ENCODE results near the gene KRTAP19-5. TPM values are rescaled to one million over a fixed set of nuclear protein-coding genes. Genes with fewer than 3 reads are reported as not detected.

The KRTAP19-5 gene
- total RNA-seq, 4 donors from 2014 or later: not detected

DNA sequence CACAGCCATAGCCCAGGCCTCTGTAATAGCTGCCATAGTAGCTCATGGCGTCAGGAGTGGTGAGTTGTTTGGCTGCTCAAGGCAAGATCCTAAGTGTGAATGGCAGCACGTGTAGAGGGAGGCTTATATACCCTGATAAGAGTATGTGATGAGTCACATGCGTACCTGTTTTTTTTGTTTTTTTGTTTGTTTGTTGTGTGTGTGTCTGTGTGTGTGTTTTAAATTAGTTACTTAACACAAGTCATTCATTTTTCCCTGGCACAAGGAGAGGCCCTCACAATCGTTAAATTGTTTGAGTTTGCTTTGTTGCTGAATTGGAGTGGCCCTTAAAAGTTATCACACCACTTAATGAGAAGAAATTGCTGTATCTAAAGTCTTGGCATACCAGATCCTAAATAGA is 4.9 kb downstream of the KRTAP19-5 start, which contains the start of gene KRTAP19-4:
Gene KRTAP19-4 (minus strand): TSS at position 101 of the 400 bp plus-strand sequence. CDS start 55 bp downstream, at position 46.
- TF ChIP-seq, protein P1, sequence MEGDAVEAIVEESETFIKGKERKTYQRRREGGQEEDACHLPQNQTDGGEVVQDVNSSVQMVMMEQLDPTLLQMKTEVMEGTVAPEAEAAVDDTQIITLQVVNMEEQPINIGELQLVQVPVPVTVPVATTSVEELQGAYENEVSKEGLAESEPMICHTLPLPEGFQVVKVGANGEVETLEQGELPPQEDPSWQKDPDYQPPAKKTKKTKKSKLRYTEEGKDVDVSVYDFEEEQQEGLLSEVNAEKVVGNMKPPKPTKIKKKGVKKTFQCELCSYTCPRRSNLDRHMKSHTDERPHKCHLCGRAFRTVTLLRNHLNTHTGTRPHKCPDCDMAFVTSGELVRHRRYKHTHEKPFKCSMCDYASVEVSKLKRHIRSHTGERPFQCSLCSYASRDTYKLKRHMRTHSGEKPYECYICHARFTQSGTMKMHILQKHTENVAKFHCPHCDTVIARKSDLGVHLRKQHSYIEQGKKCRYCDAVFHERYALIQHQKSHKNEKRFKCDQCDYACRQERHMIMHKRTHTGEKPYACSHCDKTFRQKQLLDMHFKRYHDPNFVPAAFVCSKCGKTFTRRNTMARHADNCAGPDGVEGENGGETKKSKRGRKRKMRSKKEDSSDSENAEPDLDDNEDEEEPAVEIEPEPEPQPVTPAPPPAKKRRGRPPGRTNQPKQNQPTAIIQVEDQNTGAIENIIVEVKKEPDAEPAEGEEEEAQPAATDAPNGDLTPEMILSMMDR (IDR thresholded peaks at IDR 0.05): no peak
- no peak for TF ChIP-seq EP300 (IDR thresholded peaks at IDR 0.05)
- TF ChIP-seq POLR2AphosphoS5 (IDR thresholded peaks at IDR 0.05): no peak
- TF ChIP-seq POLR2A (IDR thresholded peaks at IDR 0.05; ENCODE audit: low read depth): no peak
- Histone ChIP-seq H3K27ac (replicated peaks in 1 of 4) (no peak within 1 kb of the TSS), H3K36me3 (no peaks in the 10 kb centered on the region)

DNA sequence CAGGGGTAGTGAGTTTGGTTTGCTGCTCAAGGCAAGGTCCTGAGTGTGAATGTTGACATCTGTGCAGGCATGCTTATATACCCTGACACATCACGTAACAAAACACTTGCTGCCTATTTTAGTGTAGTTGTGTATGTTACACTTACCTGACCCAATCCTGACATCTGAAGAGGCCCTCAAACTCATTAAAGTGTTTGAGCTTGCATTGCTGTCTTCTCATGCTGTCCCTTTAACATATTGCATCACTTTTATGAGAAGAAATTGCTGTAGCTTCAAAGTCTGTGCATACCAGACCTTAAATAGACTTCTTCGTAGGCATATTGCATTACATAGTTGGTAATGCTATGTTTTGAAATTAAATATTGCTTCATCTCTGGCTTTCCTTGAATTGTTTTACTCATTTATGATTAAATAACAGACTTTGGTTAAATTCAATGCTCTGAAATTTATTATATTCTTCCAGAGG is 9.9 kb downstream of the KRTAP19-5 start, which contains the start of gene KRTAP19-3:
Gene KRTAP19-3 (minus strand): TSS at position 51 of the 466 bp plus-strand sequence. CDS start 56 bp downstream, outside the sequence.
- Histone ChIP-seq H3K36me3 (no peaks in the 10 kb centered on the region), H3K4me3 (no peak within 1 kb of the TSS), H3K9me3 (no peaks in the 10 kb centered on the region), H3K4me1 (no peaks in the 10 kb centered on the region), H3K27ac (replicated peaks in 1 of 4) (no peak within 1 kb of the TSS), H3K27me3 (no peaks in the 10 kb centered on the region)
- TF ChIP-seq EP300 (IDR thresholded peaks at IDR 0.05) (no peak), POLR2AphosphoS5 (IDR thresholded peaks at IDR 0.05) (no peak), POLR2A (IDR thresholded peaks at IDR 0.05; ENCODE audit: low read depth) (no peak)
- TF ChIP-seq, protein P1 (IDR thresholded peaks at IDR 0.05): no peak
- 70% methylated on average over 2 of the region's 2 CpGs for WGBS
- intact Hi-C loops (cut with DNase I): no loop called here
- no peak for DNase-seq (ENCODE audit: extremely low spot score)

More for the DNA sequence above, 4.9 kb downstream of the KRTAP19-5 start, which contains the start of gene KRTAP19-4:
- DNase-seq (ENCODE audit: extremely low spot score): no peak
- Histone ChIP-seq H3K4me1 (no peaks in the 10 kb centered on the region), H3K4me3 (no peak within 1 kb of the TSS), H3K9me3 (no peaks in the 10 kb centered on the region), H3K27me3 (no peaks in the 10 kb centered on the region)
- intact Hi-C loops (cut with DNase I): no loop called here
- 84% methylated on average over 4 of the region's 4 CpGs for WGBS

DNA sequence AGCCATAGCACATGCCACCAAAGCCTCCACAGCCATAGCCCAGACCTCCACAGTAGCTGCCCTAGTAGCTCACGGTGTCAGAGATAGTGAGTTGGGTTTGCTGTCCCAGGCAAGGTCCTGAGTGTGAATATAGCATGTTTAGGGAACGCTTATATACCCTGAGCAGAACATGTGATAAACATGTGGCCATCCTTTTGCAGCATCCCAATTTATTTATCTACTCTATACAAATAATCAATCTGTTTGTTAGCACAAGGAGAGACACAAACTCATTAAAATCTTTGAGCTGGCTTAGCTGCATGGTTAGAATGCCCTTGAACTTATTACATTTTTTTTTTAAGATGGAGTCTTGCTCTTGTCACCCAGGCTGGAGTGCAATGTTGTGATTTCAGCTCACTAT is 14.6 kb downstream of the KRTAP19-5 start, which contains the start of gene KRTAP19-2:
Gene KRTAP19-2 (minus strand): TSS at position 101 of the 400 bp plus-strand sequence. CDS start 88 bp downstream, at position 13.
- 97% methylated on average over 2 of the region's 2 CpGs for WGBS
- Histone ChIP-seq H3K36me3 (no peaks in the 10 kb centered on the region), H3K27me3 (no peaks in the 10 kb centered on the region), H3K4me1 (no peaks in the 10 kb centered on the region), H3K9me3 (no peaks in the 10 kb centered on the region), H3K4me3 (no peak within 1 kb of the TSS), H3K27ac (replicated peaks in 1 of 4) (no peak within 1 kb of the TSS)
- TF ChIP-seq EP300 (IDR thresholded peaks at IDR 0.05): no peak
- no peak for TF ChIP-seq POLR2AphosphoS5 (IDR thresholded peaks at IDR 0.05)
- TF ChIP-seq, protein P1 (IDR thresholded peaks at IDR 0.05): no peak
- TF ChIP-seq POLR2A (IDR thresholded peaks at IDR 0.05; ENCODE audit: low read depth): no peak
- DNase-seq (ENCODE audit: extremely low spot score): no peak
- intact Hi-C loops (cut with DNase I): no loop called here

DNA sequence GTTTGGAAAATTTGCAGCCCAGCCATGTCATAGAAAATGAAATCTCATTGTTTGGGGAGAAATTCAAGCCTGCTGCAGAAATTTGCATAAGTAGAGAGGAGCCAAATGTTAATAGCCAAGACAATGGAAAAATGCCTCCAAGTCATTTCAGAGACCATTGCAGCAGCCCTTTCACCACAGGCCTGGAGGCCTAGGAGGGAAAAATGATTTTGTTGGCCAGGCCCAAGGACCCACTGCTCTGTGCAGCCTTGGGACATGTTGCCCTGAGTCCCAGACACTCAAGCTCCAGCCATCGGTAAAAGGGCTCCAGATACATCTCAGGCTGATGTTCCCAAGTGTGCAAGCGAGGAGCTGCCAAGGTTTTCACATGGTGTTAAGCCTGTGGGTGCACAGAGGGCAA is 15.8 kb downstream of the KRTAP19-5 start:
- H3K4me3 ChIP-seq: no peak overlapping the region
- DNase-seq (ENCODE audit: extremely low spot score): no peak
- TF ChIP-seq EP300 (IDR thresholded peaks at IDR 0.05): no peak
- no peaks in the 10 kb centered on the region for H3K9me3 ChIP-seq
- H3K4me1 ChIP-seq: no peaks in the 10 kb centered on the region
- WGBS: 79% methylated on average over 2 of the region's 2 CpGs
- no peaks in the 10 kb centered on the region for H3K36me3 ChIP-seq
- H3K27ac ChIP-seq (replicated peaks in 1 of 4): no peak overlapping the region
- intact Hi-C loops (cut with DNase I): no loop called here
- H3K27me3 ChIP-seq: no peaks in the 10 kb centered on the region

DNA sequence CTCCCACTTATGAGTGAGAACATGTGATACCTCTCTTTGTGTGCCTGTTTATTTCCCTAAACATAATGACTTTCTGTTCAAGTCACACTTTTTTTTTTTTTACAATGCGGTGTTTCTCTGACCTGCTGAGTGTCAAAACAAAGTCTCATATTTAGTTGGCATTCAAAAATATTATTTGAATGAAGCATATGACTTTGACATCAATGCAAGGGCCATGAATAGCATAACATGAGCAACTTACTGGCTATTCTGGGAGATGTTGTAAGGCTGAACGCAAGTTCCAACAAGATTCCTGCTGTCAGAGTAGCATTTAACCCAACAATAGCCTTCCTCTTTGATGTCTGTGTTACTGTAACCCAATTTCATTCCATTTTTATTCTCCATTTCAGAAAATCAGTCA is 19.8 kb downstream of the KRTAP19-5 start:
- intact Hi-C loops (cut with DNase I): no loop called here
- TF ChIP-seq, protein P1 (IDR thresholded peaks at IDR 0.05): no peak
- TF ChIP-seq POLR2A (IDR thresholded peaks at IDR 0.05; ENCODE audit: low read depth): no peak
- no peak for TF ChIP-seq POLR2AphosphoS5 (IDR thresholded peaks at IDR 0.05)
- no peak for TF ChIP-seq EP300 (IDR thresholded peaks at IDR 0.05)
- 55% methylated on average over 2 of the region's 2 CpGs for WGBS
- DNase-seq (ENCODE audit: extremely low spot score): no peak
- Histone ChIP-seq H3K27me3 (no peaks in the 10 kb centered on the region), H3K9me3 (no peaks in the 10 kb centered on the region), H3K4me1 (peaks cover 0 to 3% (median 0%) of the 10 kb centered on the region in 4 donors), H3K27ac (replicated peaks in 1 of 4) (no peak overlapping the region), H3K4me3 (no peak overlapping the region), H3K36me3 (no peaks in the 10 kb centered on the region)
